HEK293 (cell line): Measurements from ENCODE around the gene SUMF1.

Experiments
- KLF1 ChIP-seq: fragments of 450-650 bp; formaldehyde crosslinking; IDR thresholded peaks from 2 replicates; pipeline ENCODE4 v1.5.1; 2016; ENCODE audit warnings: missing biosample characterization, missing genetic modification characterization
- YY1 ChIP-seq: fragments of 450-650 bp; formaldehyde crosslinking; IDR thresholded peaks from 2 replicates; pipeline ENCODE4 v1.5.1; 2018; ENCODE audit warnings: missing biosample characterization, missing genetic modification characterization
- ZSCAN16 ChIP-seq: fragments of 450-650 bp; formaldehyde crosslinking; IDR thresholded peaks from 2 replicates; pipeline ENCODE4 v1.5.1; 2016; ENCODE audit warnings: missing biosample characterization, missing genetic modification characterization
- TF ChIP-seq, protein P1 (sequence below): fragments of 450-650 bp; formaldehyde crosslinking; IDR thresholded peaks from 2 replicates; pipeline ENCODE4 v1.5.1; 2016; ENCODE audit warnings: missing biosample characterization, missing genetic modification characterization

GRCh38 chr3:4419920-4420319 is 47.1 kb downstream of the SUMF1 start:
- TF ChIP-seq YY1 (tag by site-specific recombination) = no peak
- TF ChIP-seq, protein P1, sequence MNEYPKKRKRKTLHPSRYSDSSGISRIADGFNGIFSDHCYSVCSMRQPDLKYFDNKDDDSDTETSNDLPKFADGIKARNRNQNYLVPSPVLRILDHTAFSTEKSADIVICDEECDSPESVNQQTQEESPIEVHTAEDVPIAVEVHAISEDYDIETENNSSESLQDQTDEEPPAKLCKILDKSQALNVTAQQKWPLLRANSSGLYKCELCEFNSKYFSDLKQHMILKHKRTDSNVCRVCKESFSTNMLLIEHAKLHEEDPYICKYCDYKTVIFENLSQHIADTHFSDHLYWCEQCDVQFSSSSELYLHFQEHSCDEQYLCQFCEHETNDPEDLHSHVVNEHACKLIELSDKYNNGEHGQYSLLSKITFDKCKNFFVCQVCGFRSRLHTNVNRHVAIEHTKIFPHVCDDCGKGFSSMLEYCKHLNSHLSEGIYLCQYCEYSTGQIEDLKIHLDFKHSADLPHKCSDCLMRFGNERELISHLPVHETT = no peak
- TF ChIP-seq KLF1 = no peak
- TF ChIP-seq ZSCAN16 (tag by site-specific recombination) = no peak
